HTERT RPE-1 (cell line): ENCODE data around the gene RBBP8NL.

Experiments
- in situ Hi-C: fragments of 300-500 bp; cut with MboI; formaldehyde crosslinking; loops from 4 replicates; pipeline ENCODE4 v1.14.3; 2020; ENCODE audit warnings: low sequenced_read_pairs

Gene RBBP8NL, protein sequence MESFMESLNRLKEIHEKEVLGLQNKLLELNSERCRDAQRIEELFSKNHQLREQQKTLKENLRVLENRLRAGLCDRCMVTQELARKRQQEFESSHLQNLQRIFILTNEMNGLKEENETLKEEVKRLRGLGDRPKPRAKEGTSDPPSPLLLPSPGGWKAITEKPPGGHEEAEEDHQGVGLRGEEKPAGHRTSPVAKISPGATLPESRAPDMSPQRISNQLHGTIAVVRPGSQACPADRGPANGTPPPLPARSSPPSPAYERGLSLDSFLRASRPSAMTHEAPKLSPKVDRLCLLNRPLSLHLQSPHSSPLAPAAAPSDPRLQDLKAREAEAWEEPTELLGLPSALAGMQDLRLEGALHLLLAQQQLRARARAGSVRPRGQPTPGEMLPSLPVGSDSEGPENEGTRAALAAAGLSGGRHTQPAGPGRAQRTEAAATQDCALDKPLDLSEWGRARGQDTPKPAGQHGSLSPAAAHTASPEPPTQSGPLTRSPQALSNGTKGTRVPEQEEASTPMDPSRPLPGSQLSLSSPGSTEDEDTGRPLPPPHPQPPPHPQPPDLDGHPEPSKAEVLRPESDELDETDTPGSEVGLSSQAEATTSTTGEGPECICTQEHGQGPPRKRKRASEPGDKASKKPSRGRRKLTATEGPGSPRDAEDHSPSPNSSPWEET

GRCh38 chr20:62427172-62428001, at the start of gene RBBP8NL:
Gene RBBP8NL (minus strand): TSS chr20:62427539. CDS start chr20:62419647, 7,892 bp downstream.
- in situ Hi-C loops = no loop called here

DNA sequence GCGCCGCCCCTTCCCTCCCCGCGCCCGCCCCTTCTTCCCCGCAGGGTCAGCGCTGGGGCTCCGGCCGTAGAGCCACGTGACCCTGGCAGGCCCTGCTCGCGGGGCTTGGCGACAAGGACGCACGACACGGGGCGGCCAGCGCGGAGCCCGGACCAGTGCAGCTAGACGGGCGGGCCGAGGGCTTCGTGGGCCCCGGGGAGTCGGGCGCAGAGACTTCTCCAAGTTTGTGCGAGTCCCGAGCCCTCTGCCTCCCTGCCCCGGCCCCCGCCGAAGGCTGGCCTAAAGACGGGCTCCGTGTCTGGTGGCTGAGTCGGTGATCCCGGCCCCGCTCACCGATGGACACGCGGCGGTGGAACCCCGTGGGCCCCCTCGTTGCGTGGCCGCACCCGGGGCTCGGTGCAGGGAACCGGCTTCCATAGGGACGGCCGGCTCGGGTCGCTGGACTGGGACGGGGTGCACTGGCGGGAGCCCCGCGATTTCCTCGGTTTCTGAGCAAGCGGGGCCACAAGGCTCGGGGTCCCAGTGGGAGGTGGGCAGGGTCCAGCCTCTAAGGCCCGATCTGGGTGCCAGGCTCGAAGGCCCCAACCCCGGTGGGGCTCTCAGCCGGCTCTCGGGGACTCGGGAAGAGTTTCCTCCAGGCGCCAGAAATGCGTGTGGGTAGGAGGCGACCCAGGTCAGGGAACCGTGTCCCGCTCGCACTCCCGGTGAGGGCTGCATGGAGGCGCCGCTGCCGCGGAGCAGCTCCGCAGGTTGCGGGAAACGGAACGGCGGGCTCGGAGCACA, 48.9 kb upstream of the RBBP8NL start:
- in situ Hi-C loops = no loop called here

- in situ Hi-C loops = no loop called here
These were observed 48.4 kb upstream of the RBBP8NL start, which contains the start of gene GATA5 for GRCh38 chr20:62475772-62476055. Gene GATA5 (minus strand): TSS chr20:62475995. CDS start chr20:62475521, 474 bp downstream.

- in situ Hi-C loops = no loop called here
These were observed 47.9 kb upstream of the RBBP8NL start for GRCh38 chr20:62475027-62475771.

- in situ Hi-C loops = no loop called here
These were observed 47.3 kb upstream of the RBBP8NL start for GRCh38 chr20:62474604-62475026.

DNA sequence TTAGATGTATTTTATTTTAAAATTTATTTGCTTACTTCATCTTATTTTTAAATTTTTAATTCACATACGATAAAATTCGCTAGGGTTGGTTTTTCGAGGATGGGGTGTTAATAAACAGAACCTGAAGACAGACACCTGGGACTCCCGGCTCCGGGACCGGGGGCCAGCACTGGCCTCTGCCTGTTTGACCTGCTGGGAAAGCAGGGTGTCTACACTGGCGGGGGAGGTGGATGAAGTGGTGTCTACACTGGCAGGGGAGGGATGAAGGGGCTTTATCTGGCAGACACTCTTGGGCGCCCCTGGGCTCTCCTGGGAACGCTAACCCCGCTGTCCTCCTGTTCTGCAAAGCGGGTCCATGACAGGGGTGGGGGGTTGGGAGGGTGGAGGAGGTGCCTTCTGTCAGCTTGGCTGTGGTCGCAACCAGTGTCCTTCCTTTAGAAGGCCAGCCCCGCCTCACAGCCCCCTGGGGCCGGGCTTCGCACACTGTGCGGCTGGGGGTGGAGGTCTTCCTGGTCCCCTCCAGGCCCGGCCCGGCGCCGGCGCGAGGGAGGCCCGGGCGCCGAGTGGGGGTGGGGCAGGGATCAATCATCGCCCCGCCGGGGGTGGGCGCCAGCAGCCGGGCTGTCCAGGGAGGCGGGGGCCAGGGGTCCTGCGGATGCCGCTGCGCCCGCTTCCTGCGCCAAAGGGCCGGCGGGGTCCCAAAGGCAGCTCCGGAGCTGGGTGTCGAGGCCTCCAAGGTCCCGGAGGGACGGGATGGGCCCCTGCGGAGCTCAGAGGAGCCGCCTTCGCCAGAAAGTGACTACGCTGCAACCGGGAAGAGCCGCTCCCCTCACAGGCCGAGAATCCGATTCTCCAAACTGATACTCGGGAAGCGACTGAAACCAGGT, 46.6 kb upstream of the RBBP8NL start:
- in situ Hi-C loops = no loop called here

GRCh38 chr20:62472941-62473585, 45.7 kb upstream of the RBBP8NL start:
- in situ Hi-C loops = no loop called here

DNA sequence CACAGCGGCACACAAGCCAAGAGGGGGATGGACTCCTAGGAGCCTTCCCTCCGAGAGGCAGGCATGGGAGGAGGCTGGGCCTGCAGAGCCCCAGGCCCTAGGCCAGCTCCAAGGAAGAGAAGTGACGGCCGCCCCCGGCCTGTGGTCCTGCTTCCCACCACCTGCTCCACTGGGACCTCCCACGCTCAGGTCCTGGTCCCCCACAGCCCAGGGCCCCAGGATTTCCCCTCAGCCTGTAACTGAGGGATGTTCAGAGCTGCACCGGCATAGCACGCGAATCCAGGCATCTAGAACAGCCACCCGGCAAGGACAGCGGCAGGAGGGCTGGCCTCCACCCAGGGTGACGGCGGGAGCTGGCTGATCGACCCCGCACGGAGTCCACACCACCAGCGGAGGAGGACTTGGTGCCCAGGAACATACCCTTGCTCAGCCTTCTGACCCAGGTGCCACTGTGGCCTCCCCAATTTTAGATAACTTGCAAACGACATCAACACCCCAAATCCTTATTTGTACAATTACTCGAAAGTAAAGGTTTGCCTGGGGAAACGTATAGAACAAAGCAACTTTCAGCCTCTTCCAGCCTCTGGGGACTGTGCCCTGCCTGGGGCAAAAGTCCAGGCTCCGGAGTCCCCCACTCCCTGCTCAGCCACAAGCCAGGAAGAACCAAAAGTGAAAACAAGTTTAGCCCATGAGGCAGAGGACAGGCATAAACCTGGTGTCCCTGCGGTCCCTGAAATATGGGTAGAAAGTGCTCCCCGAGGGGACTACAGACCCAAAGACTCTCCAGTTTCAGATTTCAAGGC, 45.0 kb upstream of the RBBP8NL start:
- in situ Hi-C loops = no loop called here

- in situ Hi-C loops = no loop called here
These were observed 43.1 kb upstream of the RBBP8NL start for GRCh38 chr20:62470459-62470858.

DNA sequence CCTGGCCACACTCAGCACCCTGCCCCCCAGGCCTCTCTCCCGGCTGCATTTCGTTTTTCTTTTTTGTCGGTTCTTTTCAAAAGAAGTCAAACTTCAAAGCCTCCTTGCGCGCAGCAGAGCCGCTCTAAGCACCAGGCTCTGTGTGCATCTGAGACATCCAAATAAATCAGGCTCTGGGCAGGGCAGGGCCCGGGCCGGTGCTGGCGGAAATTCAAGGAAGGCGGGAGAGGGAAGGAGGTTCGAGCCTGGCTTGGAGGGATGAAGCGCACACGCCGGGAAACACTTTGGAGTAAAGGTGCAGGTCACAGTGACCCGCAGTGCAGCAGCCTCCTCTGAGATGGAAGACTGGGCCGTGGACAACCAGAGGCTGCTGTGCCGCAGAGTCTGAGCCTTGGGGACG, 42.7 kb upstream of the RBBP8NL start:
- in situ Hi-C loops = no loop called here

- in situ Hi-C loops = no loop called here
These were observed 42.0 kb upstream of the RBBP8NL start for GRCh38 chr20:62469352-62469751.

- in situ Hi-C loops = no loop called here
These were observed 39.6 kb upstream of the RBBP8NL start for GRCh38 chr20:62466806-62467537.

DNA sequence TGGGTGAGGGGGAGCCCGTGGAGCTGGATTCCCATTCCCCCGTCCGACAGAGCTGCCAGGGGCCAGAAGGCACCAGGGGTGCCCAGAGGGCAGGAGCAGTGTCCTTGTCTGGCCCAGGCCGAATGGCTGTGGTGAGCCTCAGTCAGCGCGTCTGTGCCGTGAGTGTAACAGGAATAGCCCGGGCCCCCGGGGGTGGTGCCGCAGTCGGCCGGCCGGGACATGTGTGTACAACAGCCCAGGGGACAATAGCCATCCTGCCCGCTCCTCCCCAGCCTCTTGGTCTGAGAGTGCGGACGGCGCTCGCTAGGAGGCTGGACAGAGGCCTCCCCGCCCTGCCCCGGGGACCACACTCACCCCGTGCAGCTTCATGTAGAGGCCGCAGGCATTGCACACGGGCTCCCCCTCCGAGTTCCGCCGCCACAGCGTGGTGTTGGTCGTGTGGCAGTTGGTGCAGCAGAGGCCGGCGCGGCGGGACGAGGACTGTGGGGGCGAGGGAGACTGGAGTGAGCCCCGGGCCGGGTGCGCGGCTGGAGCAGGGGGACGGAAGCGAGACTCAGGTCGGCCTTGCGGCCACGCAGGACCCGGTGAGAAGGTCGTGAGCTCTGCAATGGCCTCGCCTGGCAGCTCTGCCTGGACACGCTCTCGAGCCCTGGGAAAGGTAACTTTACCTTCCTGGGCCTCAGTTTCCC, 38.9 kb upstream of the RBBP8NL start:
- in situ Hi-C loops = no loop called here

- in situ Hi-C loops = no loop called here
These were observed 37.7 kb upstream of the RBBP8NL start for GRCh38 chr20:62464990-62465389.

GRCh38 chr20:62464425-62464770, 37.1 kb upstream of the RBBP8NL start:
- in situ Hi-C loops = no loop called here

DNA sequence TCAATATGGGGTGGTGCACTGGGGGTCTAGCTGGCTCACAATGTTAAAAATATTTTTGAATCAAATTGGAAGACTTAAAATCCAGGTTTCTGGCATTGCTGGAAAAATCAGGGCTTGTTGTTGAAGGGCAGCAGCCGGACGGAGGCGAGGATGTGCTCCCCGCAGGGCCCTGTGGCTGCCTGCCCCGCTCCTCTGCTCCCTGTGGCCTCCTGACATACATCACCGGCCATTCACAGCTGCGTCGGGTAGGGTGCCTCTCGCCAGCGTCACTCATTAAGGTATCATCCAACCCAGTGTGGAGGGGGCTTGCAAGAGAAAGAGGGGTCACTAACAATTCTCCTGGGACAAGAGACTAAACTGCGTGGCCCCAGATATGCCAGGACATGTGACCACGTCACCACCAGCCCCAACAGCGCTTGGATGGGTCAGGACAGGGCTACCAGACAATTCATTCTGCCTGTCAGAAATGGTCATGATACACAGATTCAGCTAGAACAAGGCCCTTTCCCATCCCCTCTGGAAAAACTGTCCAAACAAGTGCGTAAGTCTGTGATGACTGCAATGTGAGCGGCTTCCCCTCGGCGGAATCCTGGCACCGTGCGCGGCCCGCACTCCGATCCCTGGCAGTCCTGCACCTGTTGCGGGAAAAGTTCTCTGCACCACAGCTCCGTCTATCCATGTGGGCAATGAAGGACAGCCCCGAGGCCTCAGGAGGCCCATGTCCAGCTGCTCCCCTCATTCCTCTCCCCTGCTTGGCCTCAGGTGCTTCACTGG, 36.5 kb upstream of the RBBP8NL start:
- in situ Hi-C loops = no loop called here
